Duodenal mucosa (tissue), 2 donors: Measurements from ENCODE around the gene BRD3OS.

ENCODE experiments used
- H3K27ac ChIP-seq: one replicate; pipeline ENCODE4 v1.7.0; 2013; ENCODE audit warnings: low read depth, low read length
- H3K27me3 ChIP-seq, 2 donors: one replicate each; pipeline ENCODE4 v1.7.0; 2013; ENCODE audit warnings: low read length in 2 of 2, control low read depth in 1 of 2; ENCODE audit not compliant: insufficient read depth in 2 of 2, control insufficient read depth in 1 of 2
- H3K36me3 ChIP-seq, 2 donors: one replicate each; pipeline ENCODE4 v1.7.0; 2013; ENCODE audit warnings: low read length in 2 of 2, control low read depth in 1 of 2; ENCODE audit not compliant: insufficient read depth in 2 of 2, control insufficient read depth in 1 of 2
- H3K4me1 ChIP-seq, 2 donors: one replicate each; pipeline ENCODE4 v1.7.0; 2013; ENCODE audit warnings: low read length in 2 of 2, control low read depth in 1 of 2; ENCODE audit not compliant: insufficient read depth in 2 of 2, control insufficient read depth in 1 of 2
- H3K4me3 ChIP-seq, 2 donors: one replicate each; pipeline ENCODE4 v1.7.0; 2013; ENCODE audit warnings: low read length in 2 of 2, low read depth in 1 of 2
- H3K9ac ChIP-seq, 2 donors: one replicate each; pipeline ENCODE4 v1.7.0; 2013; ENCODE audit warnings: low read length in 2 of 2, low read depth in 1 of 2
- H3K9me3 ChIP-seq, 2 donors: one replicate each; pipeline ENCODE4 v1.7.0; 2013; ENCODE audit warnings: low read length in 2 of 2, control low read depth in 1 of 2; ENCODE audit not compliant: control insufficient read depth in 1 of 2

BRD3OS gene

GRCh38 chr9:134052491-134052890 is 27.2 kb downstream of the BRD3OS start:
- Histone ChIP-seq H3K9ac (no peak overlapping the region), H3K36me3 (peaks cover 10 to 52% of the 10 kb centered on the region in 2 donors), H3K9me3 (no peaks in the 10 kb centered on the region), H3K4me3 (no peak overlapping the region), H3K27ac (no peak overlapping the region), H3K4me1 (peaks cover 35% of the 10 kb centered on the region in 2 donors), H3K27me3 (no peaks in the 10 kb centered on the region)

- no peaks in the 10 kb centered on the region for H3K9me3 ChIP-seq
- no peak overlapping the region for H3K27ac ChIP-seq
- H3K9ac ChIP-seq = no peak overlapping the region
- H3K36me3 ChIP-seq = peaks cover 10 to 48% of the 10 kb centered on the region in 2 donors
- no peaks in the 10 kb centered on the region for H3K27me3 ChIP-seq
- H3K4me1 ChIP-seq = peaks cover 36% of the 10 kb centered on the region in 2 donors
- no peak overlapping the region for H3K4me3 ChIP-seq
Observed at GRCh38 chr9:134052941-134053340, 27.7 kb downstream of the BRD3OS start.

- no peak overlapping the region for H3K27ac ChIP-seq
Observed at GRCh38 chr9:134053401-134053871, 28.2 kb downstream of the BRD3OS start.

GRCh38 chr9:134053941-134054761 is 28.9 kb downstream of the BRD3OS start:
- H3K27me3 ChIP-seq = no peaks in the 10 kb centered on the region
- H3K9ac ChIP-seq = no peak overlapping the region
- H3K27ac ChIP-seq = no peak overlapping the region
- peaks cover 37 to 42% of the 10 kb centered on the region in 2 donors for H3K4me1 ChIP-seq
- H3K36me3 ChIP-seq = peaks cover 10 to 36% of the 10 kb centered on the region in 2 donors
- H3K9me3 ChIP-seq = no peaks in the 10 kb centered on the region
- H3K4me3 ChIP-seq = no peak overlapping the region

More at GRCh38 chr9:134053401-134053871, 28.2 kb downstream of the BRD3OS start:
- peaks cover 10 to 43% of the 10 kb centered on the region in 2 donors for H3K36me3 ChIP-seq
- no peaks in the 10 kb centered on the region for H3K27me3 ChIP-seq
- H3K9me3 ChIP-seq = no peaks in the 10 kb centered on the region
- H3K4me1 ChIP-seq = peaks cover 36 to 41% of the 10 kb centered on the region in 2 donors
- H3K9ac ChIP-seq = no peak overlapping the region
- H3K4me3 ChIP-seq = no peak overlapping the region

- H3K27me3 ChIP-seq = no peaks in the 10 kb centered on the region
- H3K27ac ChIP-seq = peak overlapping the region; percentile 42
- H3K9me3 ChIP-seq = no peaks in the 10 kb centered on the region
- peak overlapping the region; percentile 25 to 28 for H3K4me3 ChIP-seq
- peak overlapping the region; percentile 10 to 32 for H3K9ac ChIP-seq
- peaks cover 10 to 28% of the 10 kb centered on the region in 2 donors for H3K36me3 ChIP-seq
- peaks cover 40 to 45% of the 10 kb centered on the region in 2 donors for H3K4me1 ChIP-seq
Observed at GRCh38 chr9:134054891-134055811, 29.9 kb downstream of the BRD3OS start.

- H3K9ac ChIP-seq = peak overlapping the region; percentile 10 to 32
- H3K4me1 ChIP-seq = peaks cover 48 to 49% of the 10 kb centered on the region in 2 donors
- H3K27ac ChIP-seq = no peak overlapping the region
- H3K27me3 ChIP-seq = no peaks in the 10 kb centered on the region
- H3K36me3 ChIP-seq = peaks cover 3 to 20% of the 10 kb centered on the region in 2 donors
- H3K9me3 ChIP-seq = no peaks in the 10 kb centered on the region
- peak overlapping the region; percentile 25 to 28 for H3K4me3 ChIP-seq
Observed at GRCh38 chr9:134055981-134056461, 30.7 kb downstream of the BRD3OS start.

GRCh38 chr9:134056483-134057306 is 31.4 kb downstream of the BRD3OS start:
- Histone ChIP-seq H3K4me1 (peaks cover 45 to 47% of the 10 kb centered on the region in 2 donors), H3K27ac (no peak overlapping the region), H3K9me3 (no peaks in the 10 kb centered on the region), H3K4me3 (peak overlapping the region; percentile 25 to 28), H3K36me3 (peaks cover 3 to 15% of the 10 kb centered on the region in 2 donors), H3K27me3 (no peaks in the 10 kb centered on the region), H3K9ac (peak overlapping the region; percentile 10 to 18)

GRCh38 chr9:134057307-134057657 is 32.0 kb downstream of the BRD3OS start:
- Histone ChIP-seq H3K4me1 (peaks cover 45 to 47% of the 10 kb centered on the region in 2 donors), H3K36me3 (peaks cover under 1 to 12% of the 10 kb centered on the region in 2 donors), H3K27ac (no peak overlapping the region)

More at GRCh38 chr9:134057307-134057657, 32.0 kb downstream of the BRD3OS start:
- Histone ChIP-seq H3K9me3 (no peaks in the 10 kb centered on the region), H3K4me3 (no peak overlapping the region), H3K27me3 (no peaks in the 10 kb centered on the region), H3K9ac (no peak overlapping the region)
